ENCODE results near the gene EIF3K.

The EIF3K gene

DNA sequence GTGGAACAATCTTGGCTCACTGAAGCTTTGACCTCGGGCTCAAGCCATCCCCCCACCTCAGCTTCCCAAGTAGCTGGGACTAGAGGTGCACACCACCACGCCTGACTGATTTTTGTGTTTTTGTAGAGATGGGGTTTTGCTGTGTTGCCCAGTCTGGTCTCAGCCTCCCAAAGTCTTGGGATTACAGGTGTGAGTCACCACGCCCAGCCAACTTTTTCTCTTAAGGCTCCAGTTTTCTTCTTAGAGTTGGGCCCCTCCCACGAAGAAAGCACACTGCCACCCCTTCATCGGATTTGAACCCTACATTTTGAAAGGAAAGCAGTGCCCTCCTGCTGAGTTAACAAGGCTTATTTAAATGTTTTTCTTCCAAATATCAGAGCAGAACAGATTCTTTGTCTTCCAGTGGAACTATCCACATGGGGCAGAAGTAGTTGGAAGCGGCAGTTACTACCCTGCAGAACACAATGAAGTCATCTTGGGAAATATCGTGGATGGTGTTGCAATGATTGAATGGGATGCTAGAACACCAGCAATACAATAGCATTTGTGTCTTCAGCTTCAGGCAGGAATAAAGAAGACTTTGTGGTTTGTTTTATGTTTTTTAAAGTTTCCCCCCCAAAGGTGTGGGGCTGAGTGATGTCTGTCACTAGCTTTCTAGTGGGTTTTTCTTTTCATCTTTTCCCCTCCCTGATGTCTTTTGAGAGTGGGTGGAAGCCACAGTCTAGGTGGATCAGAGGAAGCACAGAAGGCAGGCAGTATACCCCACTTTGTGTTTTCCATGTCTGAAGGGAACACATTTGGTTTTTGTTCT is 37.4 kb downstream of the EIF3K start:
- TF ChIP-seq, protein P1, sequence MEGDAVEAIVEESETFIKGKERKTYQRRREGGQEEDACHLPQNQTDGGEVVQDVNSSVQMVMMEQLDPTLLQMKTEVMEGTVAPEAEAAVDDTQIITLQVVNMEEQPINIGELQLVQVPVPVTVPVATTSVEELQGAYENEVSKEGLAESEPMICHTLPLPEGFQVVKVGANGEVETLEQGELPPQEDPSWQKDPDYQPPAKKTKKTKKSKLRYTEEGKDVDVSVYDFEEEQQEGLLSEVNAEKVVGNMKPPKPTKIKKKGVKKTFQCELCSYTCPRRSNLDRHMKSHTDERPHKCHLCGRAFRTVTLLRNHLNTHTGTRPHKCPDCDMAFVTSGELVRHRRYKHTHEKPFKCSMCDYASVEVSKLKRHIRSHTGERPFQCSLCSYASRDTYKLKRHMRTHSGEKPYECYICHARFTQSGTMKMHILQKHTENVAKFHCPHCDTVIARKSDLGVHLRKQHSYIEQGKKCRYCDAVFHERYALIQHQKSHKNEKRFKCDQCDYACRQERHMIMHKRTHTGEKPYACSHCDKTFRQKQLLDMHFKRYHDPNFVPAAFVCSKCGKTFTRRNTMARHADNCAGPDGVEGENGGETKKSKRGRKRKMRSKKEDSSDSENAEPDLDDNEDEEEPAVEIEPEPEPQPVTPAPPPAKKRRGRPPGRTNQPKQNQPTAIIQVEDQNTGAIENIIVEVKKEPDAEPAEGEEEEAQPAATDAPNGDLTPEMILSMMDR (IDR thresholded peaks at IDR 0.05; ENCODE audit: borderline replicate concordance, control extremely low read depth, extremely low read depth, insufficient read depth, missing control alignments) = no peak
- no peak for DNase-seq (ENCODE audit: low spot score)
- in situ Hi-C loops (cut with MboI; ENCODE audit: low sequenced_read_pairs, unreplicated experiment) = no loop called here

DNA sequence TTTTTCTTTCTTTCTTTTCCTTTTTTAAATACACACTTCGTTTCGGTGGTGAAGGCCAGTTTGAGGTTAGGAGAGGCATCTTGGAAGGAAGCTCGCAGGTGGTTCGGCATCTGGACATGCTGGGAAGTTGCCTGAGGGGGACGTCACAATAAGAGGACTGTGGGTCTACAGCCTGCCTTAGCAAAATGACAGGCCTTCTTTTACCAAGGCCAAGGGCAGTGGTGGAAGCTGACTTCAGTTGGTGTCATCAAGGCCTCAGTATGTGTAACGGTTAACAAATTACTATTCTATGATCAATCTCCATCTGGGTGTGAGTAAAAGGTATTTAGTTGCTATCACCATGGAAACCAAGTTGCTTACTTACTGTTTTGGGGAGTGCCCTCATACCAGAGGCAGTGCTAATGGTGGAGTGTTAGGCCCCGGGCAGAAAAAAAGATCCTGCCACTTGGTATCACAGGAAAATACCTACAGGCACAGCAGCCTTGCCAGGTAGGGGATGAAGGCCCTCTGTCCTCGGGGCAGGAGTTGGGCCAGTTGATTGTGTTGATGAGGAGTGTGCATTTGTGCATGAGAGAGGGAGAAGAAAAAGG is 38.7 kb downstream of the EIF3K start:
- DNase-seq (ENCODE audit: low spot score) = no peak
- TF ChIP-seq, protein P1 (IDR thresholded peaks at IDR 0.05; ENCODE audit: borderline replicate concordance, control extremely low read depth, extremely low read depth, insufficient read depth, missing control alignments) = no peak
- in situ Hi-C loops (cut with MboI; ENCODE audit: low sequenced_read_pairs, unreplicated experiment) = no loop called here

DNA sequence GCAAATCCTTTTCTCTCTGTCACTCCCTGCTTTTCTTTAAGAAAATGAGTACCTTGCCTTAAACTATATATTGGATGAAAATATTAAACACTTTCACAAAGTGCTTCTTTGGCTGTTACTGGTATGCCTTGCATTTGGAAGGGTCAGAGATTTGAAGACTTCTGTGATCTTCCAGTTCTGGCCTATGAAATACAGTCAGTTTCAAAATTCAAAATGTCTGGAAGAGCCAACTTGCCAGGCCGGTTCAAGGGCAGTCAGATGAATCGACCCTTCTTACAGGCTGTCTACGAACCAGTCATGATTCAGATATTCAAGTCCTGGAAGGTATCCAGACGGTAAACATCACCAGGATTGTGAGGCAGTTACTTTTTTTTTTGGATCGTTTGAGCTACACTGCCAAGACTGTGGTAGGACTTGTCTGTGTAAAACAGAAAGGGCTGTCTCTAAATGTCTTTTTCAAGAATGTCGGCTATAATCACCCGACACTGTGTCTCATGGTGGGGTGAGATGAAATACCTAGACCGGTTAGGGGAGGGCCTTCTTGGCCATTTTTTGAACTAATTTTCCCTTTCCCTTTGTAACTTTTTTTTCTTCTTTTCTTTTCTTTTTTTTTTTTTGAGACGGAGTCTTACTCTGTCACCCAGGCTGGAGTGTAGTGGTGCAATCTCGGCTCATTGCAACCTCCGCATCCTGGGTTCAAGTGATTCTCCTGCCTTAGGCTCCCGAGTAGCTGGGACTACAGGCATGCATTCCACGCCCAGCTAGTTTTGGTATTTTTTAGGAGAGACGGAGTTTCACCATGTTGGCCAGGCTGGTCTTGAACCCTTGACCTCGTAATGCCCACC is 39.7 kb downstream of the EIF3K start:
- TF ChIP-seq, protein P1 (IDR thresholded peaks at IDR 0.05; ENCODE audit: borderline replicate concordance, control extremely low read depth, extremely low read depth, insufficient read depth, missing control alignments) = no peak
- no peak for DNase-seq (ENCODE audit: low spot score)

DNA sequence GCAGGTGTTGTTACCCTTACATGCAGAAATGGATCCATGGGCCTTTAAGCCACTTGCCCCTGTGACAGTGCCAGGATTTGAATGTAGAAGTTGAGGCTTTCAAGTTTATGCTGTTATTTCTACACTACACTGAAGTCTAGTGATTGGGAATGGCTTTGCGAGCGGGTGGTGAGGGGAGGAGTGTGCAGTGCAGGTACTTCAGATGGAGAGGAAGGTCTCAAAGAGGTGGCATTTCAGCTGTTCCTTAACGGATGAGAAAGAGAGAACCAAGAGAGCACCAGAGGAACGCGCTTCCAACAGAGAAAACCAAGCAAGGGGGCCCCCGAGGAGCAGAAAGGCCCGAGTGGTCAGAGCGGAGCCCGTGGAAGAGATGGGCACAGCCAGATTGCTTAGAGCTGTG is 41.7 kb downstream of the EIF3K start:
- TF ChIP-seq, protein P1 (IDR thresholded peaks at IDR 0.05; ENCODE audit: borderline replicate concordance, control extremely low read depth, extremely low read depth, insufficient read depth, missing control alignments) = no peak
- in situ Hi-C loops (cut with MboI; ENCODE audit: low sequenced_read_pairs, unreplicated experiment) = no loop called here
- DNase-seq (ENCODE audit: low spot score) = no peak

More for the DNA sequence above, 39.7 kb downstream of the EIF3K start:
- in situ Hi-C loops (cut with MboI; ENCODE audit: low sequenced_read_pairs, unreplicated experiment) = no loop called here

DNA sequence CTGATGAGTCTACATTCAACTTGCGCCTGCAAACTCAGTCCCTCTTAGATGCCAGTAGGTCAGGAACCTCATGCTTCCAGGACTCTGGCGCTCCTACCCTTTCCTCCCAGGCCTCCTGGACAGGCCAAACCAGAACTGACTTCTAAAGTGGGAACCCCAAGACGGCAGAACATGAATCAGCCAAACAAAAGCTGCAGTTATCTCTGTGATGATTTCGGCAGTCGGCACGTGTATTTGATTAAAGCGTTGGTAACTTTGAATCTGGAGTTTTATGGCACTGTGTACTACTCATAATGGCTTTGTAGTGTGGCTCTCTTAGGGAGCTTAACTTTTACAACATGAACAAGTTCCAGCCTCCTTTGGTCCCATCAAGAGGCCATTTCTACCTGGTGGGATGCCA is 42.1 kb downstream of the EIF3K start:
- DNase-seq (ENCODE audit: low spot score) = no peak
- TF ChIP-seq, protein P1 (IDR thresholded peaks at IDR 0.05; ENCODE audit: borderline replicate concordance, control extremely low read depth, extremely low read depth, insufficient read depth, missing control alignments) = no peak
- in situ Hi-C loops (cut with MboI; ENCODE audit: low sequenced_read_pairs, unreplicated experiment) = no loop called here

DNA sequence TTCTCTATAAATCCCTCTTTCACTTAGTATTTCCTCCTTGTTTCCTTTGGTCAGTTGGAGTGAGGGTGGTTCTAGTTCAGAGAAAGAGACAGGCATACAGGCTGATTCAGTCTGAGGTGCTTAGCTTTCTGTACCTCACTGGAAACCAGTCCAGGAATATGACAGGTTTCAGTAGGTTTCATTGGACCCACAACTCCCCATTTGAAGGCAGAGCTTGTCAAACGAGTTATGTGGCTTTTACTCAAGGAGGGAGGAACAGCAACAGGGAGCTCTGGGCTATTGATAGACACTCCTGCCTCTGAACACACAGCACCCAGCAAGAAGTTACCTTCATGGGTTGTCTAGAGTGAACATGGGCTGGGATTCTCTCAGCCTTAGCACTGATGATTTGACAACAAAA is 43.0 kb downstream of the EIF3K start:
- no peak for DNase-seq (ENCODE audit: low spot score)
- in situ Hi-C loops (cut with MboI; ENCODE audit: low sequenced_read_pairs, unreplicated experiment) = no loop called here
- TF ChIP-seq, protein P1 (IDR thresholded peaks at IDR 0.05; ENCODE audit: borderline replicate concordance, control extremely low read depth, extremely low read depth, insufficient read depth, missing control alignments) = no peak
